Stimulated activated CD4-positive, alpha-beta T cell treated with anti-CD3 and anti-CD28 coated beads, Interleukin-15, amount 100 ng/mL, for 1 hour (primary cell): ENCODE results near the gene RBL2.

Experiments
- DNase-seq, 2 donors: peaks; one replicate each; pipeline ENCODE4 v3.0.0-alpha.2; 2020; ENCODE audit warnings: low read depth in 1 of 2, low spot score in 1 of 2

RBL2 gene

GRCh38 chr16:53453928-53454327 lies 19.7 kb downstream of the RBL2 start:
- DNase-seq, result no peak

GRCh38 chr16:53456625-53457024 lies 22.4 kb downstream of the RBL2 start:
- peak in 1 of 2 donors; percentile 11 for DNase-seq

GRCh38 chr16:53457670-53458069 lies 23.4 kb downstream of the RBL2 start:
- peak; percentile 3 to 51 for DNase-seq

GRCh38 chr16:53458635-53459034 lies 24.4 kb downstream of the RBL2 start:
- no peak for DNase-seq

DNA sequence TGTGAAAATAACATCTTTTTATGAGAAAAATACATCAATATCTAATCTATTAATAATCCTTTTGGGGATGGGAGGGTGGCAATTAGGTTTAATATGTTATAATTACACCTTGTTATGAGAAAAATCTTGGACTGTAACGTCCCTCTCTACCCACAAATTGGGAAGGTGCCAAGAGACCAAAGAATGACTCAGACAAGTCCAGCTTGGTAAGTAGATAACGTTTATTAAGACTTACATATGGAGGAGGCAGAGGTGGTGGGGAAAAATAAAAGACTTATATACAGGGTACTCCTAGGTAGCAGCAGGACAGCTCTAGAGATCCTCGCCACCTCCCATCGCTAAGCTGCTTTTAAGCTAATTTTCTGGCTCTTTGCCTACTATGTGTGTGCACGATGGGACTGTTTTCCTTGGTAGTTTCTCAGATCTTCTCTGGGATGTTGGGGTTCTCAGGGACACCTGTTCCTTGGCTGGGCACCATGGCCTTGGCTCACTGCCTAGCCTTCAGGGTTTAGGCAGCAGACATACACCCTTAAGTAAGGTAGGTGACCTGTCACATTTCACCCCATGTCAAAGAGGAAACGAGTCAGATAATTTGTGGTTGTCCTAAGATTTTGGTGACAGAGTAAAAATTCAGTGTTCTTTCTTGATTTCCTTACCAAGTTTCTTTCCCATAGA lies 31.5 kb downstream of the RBL2 start:
- DNase-seq, result no peak

GRCh38 chr16:53476867-53477266 lies 42.6 kb downstream of the RBL2 start:
- DNase-seq, result no peak

- no peak for DNase-seq
Measured at GRCh38 chr16:53478965-53479364, 44.7 kb downstream of the RBL2 start.

DNA sequence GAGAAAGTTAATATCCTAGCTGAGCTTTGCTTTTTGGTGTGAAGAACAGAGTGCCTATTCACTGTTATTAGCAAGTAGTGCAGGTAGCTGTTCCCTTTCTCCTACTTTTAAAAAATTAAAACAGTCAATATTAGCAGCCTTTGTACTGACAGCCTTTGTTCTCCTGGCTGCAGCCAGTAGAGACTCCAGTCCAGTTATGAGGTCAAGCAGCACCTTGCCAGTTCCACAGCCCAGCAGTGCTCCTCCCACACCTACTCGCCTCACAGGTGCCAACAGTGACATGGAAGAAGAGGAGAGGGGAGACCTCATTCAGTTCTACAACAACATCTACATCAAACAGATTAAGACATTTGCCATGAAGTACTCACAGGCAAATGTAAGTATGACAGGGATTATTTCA lies 46.1 kb downstream of the RBL2 start:
- DNase-seq, result no peak

GRCh38 chr16:53482123-53482522 lies 47.9 kb downstream of the RBL2 start:
- DNase-seq, result no peak

GRCh38 chr16:53484542-53484941 lies 50.3 kb downstream of the RBL2 start:
- DNase-seq, result no peak

- no peak for DNase-seq
Measured at GRCh38 chr16:53486230-53486629, 52.0 kb downstream of the RBL2 start.

DNA sequence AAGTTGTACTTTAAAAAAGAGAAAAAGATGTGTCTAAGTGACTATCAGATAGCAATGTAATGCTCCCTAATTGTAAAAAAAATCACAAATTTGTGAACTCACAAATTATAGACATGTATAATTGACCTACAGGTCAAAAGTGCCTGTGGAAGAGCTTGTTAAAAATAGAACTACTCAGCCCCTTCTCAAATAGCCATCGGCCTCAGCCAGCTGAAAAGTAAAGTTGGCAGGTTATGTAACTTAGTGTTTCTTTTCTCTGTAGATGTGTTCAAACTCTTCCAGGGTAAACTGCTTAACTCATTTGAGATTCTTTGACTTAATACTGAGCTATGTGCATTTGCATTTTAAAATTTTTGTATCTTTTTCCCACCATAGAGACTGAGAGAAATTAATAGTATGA lies 55.5 kb downstream of the RBL2 start:
- no peak for DNase-seq

DNA sequence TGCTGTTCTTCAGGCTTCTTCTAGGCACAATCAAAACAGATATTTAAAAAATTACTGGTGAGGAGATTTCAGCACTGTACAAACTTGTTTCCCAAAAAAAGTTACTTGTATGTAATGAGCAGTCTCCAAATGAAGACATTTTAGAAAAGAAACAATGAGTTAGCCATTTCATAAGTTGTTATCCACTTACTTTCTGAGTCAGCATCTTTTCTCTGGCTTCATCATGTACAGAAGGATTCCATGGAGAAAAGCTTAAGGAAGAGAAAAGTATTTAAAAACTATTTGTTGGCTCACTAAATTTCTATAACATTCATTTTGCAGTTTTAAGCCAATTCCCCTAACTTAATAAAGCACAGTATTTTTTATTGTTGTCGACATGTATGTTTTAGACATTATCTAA lies 58.2 kb downstream of the RBL2 start:
- no peak for DNase-seq

GRCh38 chr16:53494636-53495035 lies 60.4 kb downstream of the RBL2 start:
- DNase-seq, result no peak

GRCh38 chr16:53495325-53495724 lies 61.1 kb downstream of the RBL2 start:
- DNase-seq, result no peak

GRCh38 chr16:53498984-53499383 lies 64.7 kb downstream of the RBL2 start:
- DNase-seq, result no peak

DNA sequence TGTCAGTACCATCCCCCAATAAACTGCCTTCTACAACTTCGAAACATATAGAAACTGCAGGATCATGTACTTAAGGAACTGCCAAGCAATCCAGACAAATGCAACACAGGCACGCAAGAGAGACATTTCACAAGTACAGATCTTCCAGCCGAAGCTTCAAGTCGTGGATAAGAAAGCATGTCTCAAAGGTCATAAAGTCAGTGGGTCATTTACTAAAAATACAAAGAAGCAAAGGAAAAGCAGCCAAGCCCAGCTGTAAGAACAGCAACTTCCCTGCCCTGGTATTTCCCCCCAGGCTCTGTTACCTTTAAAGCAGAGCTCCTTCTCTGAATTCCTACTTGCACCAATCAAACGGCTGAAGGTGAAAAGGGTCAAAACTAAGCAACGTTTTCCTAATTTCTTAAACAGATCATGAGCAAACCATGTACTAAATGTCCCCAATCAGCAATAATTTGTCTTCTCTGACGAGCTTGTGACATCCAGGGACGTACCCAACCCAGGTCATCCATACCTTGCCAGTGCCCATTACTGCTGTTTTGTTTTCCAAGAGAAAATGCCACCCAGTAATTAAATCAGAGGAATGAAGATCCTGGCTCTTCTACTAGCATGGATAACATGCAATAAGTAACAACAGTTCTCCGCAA lies 67.1 kb downstream of the RBL2 start:
- DNase-seq, result no peak

DNA sequence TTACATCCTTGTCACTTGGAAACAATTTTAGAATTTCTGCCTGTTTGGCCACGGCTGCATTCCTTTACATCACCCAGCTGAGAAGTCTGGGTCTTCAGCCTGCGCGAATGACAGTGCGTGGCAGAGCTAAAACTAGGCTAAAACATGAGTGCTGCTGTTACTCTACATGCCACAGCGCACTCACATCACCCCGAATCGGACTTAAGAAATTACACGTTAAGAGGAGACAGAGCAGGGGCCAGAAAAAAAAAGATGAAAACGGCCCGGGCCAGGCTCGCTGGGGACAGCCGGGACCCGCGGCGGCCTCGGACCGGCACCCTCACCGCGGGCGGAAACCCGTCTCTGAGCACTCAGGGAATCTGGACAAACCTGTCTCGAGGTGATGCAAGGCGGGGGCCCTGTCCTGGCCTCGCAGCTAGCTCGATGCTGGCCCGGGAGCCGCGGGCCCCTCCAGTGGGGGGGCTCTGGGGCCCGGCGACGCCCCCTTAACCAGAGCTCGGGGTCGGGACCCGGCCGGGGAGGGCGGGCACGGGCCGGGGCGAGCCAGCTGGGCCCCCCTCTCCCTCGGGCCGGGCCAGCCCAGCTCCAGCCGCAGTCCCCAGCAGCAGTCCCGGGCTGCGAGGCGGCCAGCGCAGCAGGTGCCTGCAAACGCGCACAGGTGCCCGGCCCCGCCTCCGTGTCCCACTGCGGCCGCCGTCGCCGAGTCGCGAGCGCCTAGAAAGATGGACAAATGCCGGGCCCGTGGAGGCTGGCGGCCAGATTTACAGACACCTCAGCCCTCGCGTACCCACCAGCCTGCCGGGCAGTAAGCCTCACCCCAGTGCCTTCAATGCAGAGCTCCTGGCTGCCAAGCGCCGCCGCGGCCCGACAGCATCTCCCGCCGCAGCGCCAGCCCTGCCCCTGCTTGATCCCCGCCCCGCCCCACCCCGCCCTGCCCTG lies 68.3 kb downstream of the RBL2 start, which contains the start of gene AKTIP:
TSS of gene AKTIP (minus strand) at position 879 of the 939 bp plus-strand sequence. CDS start 2,950 bp downstream, outside the sequence.
- DNase-seq, result peak in 1 of 2 donors; percentile 60

DNA sequence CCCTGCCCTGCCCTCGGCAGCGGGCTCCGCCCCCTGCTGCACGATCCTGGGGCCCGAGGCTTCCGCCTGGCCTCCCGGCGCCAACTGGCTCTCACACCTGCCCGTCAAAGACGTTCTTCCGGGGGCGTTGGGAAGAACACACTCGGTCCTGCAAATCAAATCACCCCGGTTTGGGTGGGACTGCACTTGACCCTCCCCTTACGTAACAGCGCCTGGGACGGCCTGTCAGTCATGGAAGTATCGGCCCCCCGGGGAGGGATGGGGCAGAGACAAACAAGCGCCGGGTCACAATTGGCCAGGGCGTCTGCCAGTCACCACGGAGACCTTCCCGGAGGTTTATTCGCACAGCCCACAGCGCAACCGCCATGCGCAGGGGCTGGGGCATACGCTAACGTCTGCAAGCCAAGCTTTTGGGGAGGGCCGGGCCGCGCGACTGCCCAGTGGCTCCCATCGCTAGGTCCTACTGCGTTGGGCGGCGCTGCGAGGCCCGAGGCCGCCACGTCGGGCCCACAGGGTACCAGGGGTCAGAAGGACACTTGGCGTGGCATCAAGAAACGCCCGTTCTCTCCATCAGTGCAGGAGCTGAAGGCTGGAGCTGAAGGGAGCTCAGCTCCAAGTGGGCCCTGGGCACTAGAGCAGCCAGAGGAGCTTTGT lies 69.1 kb downstream of the RBL2 start:
- peak; percentile 99 for DNase-seq

- no peak for DNase-seq
Measured at GRCh38 chr16:53503991-53504663, 69.9 kb downstream of the RBL2 start.

- no peak for DNase-seq
Measured at GRCh38 chr16:53504665-53505064, 70.4 kb downstream of the RBL2 start.
